ENCODE measurements around the gene IGSF22.

The IGSF22 gene

DNA sequence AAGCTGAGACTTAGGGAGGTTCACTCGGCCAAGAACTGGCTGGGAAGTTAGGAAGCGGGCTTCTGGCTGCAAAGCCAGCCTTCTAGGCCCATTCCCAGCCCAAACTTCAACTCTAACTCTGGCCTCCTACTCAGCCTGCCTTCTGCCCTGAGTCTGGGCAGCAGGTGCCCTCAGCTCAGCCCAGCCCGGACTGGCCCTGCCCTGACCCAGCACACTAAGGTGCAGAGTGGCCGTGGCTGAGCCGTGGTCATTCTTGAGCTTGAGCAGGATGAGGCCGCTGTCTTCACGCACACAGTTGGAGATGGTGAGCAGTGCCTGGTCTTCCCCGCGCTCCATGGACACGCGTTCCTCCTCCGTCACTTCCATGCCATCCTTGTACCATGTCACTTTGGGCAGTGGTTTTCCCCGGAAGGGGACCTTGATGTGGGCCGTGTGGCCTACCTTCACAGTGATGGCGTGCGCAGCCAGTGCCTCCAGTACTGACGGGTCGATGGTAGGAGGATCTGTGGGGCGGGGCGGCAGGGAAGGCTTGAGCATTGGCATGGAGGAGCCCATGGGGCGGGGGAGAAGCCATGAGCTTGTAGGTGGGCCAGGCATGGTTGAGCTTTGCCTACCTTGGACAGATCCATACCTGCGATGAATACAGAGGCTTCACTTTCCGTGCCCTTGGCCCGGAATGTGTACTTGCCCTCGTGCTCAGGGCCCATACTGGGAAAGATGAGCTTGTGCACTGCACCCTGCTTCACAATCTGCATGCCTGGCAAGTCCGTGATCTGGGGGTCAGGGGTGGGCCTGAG, 12.1 kb downstream of the IGSF22 start:
- DNase-seq (ENCODE audit: low read depth): no peak

DNA sequence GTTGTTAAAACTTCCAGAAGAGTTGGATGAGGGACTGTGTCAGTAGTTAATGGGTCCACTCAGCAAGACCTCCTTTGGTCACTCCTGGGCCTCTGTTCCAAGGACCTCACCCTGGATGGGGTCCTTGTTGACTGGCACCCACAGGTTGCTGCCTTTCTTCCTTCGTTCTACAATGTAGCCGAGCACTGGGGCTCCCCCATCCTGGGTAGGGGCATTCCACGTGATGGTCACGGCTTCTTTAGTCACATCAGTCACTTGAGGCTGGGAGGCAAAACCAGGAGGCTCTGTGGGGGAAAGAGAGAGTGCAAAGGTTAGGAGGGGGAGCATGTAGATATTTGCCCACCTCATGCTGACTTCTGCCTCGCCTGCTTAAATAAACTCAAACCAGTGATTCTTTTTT, 15.4 kb downstream of the IGSF22 start:
- no peak for DNase-seq (ENCODE audit: low read depth)

DNA sequence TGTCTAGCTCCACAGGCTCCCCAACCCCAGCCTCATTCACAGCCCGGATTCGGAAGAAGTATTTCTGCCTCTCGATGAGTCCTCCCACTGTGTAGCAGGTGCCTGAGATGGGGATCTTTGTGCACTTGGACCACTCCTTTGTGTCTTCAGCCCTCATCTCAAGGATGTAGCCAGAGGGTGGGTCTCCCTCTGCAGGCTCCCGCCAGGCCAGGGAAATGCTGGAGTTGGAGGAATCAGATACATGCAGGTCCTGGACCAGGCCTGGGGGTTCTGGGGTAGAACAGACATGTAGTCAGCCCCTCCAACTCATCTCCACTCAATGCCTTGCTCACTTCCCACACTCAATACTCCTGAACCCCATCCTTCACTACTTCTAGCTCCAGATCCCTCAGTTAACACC, 16.6 kb downstream of the IGSF22 start:
- DNase-seq (ENCODE audit: low read depth): no peak

DNA sequence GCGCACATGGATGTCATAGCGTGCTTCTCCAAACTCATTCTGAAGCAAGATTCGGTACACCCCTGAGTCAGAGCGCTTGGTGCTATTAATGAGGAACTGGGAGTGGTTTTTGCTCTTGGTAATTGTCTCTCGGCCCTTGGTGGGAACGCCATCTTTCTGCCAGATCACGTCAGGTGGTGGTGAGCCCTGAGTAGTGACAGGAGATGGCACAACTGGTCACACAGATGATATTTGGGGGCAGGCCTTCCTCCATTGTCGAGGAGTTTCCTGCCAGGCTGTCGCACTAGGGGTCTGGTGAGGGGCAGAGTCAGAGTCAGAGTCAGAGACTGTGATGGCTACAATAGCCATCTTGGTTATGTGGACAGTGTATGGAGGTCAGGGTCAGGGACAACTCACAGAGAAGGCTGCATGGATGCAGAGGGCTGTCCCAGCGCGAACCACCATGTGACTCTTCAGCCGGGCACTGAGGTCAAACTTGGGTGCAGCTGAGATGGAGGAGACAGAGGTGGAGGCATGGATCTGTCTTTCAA, 18.1 kb downstream of the IGSF22 start:
- no peak for DNase-seq (ENCODE audit: low read depth)

DNA sequence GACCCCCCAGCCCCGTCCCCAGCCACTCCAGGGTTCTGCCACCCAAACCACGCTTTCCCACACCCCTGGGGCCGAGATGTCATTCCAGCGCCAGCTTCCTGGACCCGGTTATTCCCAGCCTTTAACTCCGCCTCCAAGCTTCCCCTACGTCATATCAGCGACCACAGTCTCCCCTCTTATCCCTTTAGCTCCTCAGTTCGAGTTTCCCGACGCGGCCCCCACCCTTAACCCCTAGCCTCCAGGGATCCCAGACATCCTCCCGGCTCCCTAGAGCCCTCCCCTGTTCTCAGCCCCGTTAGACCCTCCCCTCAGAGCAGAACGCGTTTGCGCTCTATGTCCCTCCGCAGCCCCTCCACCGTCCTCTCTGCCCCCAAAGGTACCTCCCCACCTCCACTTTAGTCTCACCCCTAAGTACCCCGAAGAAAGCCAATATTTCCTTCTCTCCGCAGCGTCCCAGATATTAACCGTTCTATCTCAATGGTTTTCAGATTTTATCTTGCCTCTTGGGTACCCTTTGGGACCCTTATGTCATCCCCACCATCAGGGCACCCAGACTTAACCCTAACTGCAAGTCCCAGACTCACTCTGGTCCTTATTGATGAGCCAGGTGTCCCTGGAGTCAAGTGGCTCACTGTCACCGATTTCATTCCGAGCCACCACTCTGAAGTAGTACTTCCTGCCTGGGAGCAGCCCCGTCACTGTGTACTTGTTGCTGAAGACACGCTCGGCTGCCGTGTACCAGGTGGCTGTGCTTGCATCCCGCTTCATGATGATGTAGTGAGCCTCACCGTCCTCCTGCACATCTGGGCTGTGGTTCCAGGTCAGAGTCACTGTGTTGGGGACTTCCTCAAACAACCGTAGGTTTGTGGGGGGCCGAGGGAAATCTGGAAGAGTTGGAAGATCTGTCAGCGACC, 19.4 kb downstream of the IGSF22 start:
- no peak for DNase-seq (ENCODE audit: low read depth)

DNA sequence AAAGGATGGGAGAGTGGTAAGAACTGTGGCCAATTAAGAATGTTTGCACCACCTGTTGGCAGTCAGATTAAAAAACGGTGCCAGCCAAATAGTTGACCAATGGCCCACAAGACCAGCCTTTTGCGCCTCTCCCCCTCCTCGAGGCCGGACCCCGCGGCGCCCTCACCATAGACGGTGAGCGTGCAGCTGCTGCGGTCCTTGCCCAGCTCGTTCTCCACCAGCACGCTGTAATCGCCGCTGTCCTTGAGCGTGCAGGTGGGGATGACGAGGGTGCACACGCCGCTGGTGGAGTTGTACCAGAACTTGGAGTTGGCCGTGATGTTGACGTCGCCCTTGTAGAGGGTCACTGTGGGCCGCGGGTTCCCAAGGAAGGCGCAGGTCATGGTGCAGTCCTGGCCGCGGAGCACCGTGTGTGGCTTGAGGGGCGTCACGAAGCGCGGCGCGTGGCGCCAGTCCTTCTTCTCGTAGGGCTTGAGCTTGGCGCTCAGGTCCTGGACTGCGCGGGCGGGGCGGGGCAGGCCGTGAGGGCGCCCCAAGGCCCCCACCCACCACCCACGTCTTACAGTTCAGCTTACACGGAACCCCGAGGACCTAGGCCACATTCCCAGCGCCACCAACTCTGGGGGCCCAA, 20.2 kb downstream of the IGSF22 start:
- DNase-seq (ENCODE audit: low read depth): no peak

DNA sequence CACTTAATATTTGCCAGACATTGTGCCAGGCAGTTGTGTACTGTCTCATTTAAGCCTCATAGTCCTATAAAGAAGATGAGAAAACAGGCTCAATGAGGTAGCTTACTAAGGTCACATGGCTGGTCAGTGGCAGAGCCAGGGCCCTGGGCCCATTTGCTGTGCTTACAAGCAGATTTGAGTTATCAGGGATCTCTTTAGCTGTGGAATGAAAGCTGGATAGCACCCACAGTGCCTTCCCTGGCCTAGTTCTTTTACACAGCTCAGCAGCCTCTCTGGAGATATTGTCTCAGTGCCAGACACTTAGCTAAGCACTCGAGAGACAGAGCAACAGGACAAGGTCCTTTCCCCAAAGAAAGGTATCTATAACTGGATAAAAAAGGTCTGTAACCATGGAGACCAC, 21.3 kb downstream of the IGSF22 start:
- no peak for DNase-seq (ENCODE audit: low read depth)

DNA sequence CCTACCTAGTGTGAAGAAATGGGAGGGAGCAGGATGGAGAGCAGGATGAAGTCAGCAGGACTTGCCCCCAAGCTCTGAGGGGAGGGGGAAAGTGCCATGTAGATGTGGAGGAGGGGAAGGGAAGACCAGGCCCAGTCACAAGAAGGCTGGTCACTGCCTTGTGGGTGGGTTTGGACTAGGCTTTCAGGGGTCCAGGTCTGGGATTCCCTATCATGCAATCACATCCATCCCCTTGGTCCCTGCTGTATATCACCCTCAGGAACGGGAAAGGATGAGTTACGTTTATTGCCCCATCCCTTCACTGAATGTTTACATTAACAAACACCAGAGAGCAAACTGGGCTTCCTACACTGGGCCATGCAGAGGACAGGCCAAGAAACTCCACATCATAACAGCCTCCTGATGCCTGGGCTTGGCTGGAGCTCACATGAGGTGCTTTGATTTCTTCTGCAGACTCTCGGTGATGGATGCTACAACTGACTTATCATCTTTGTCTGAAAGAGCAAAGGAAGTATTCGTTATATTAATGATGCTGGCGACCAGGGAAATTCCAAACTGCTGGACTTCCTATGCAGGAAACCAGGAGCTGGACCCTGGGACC, 21.8 kb downstream of the IGSF22 start:
- no peak for DNase-seq (ENCODE audit: low read depth)

DNA sequence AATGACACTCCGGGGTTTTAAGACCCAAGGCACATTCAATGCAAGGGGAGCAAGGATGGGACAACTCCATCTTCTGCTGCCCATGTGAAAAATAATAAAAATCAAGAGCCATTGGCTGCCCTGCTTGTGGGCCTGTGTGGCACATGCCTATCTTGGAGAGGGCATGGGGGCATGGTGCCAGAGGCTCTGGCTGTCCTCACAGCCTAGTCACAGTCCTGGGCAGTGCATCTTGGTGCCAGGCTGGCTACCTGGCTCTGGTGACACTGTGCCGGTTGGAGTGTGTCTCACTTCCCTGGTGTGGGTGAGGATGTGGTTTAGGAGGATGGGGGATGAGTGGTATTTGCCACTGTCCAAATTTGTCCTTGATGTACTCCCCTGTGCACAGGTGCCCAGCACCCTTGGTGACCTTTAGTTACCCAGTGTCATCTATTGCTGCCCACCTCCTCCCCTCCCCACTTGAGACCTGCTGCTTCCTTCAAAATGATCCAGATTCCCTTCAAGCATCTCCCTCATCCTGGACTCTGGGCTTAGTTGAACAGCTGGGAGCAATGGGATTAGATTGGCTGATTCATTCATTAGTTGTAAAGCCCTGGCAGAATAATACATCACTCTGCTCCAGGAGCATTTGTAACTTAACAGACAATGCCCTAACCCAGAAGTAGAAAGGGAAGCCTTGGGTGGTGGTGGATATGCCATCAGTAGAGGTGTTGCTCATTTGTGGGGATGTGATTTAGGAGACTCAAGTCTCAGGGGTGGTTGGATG, 22.8 kb downstream of the IGSF22 start:
- DNase-seq (ENCODE audit: low read depth): no peak

DNA sequence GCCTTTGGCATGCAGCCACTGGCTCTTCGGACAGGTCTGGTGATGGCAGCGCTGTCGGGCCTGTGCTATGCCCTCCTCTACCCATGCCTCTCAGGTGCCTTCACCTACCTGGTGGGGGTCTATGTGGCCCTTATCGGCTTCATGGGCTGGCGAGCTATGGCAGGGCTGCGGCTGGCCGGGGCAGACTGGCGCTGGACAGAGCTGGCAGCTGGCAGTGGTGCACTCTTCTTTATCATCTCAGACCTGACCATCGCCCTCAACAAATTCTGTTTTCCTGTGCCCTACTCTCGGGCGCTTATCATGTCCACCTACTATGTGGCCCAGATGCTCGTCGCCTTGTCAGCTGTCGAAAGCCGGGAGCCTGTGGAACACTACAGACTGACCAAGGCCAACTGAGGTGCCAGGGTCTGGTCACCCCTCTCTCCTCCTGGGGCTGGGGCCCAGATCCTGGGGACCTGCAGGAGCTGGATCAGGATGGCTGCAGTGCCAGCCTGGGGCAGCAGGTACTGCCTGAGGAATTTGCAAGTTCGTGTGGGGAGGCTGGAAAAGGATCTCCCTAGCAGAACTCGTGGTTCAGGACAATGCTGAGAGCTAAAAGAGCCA, 24.3 kb downstream of the IGSF22 start:
- DNase-seq (ENCODE audit: low read depth): no peak

DNA sequence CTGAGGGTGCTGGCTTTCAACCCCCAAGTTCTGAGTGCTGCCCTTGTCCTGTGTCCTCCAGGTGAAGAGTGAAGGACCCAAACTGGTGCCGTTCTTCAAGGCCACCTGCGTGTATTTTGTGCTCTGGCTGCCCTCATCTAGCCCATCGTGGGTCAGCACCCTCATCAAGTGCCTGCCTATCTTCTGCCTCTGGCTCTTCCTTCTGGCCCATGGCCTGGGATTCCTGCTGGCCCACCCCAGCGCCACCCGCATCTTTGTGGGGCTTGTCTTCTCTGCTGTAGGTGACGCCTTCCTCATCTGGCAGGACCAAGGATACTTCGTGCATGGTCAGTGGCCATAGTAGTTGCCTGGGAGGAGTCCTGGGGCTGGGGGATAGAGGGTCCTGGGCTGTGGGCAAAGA, 25.1 kb downstream of the IGSF22 start:
- DNase-seq (ENCODE audit: low read depth): no peak

DNA sequence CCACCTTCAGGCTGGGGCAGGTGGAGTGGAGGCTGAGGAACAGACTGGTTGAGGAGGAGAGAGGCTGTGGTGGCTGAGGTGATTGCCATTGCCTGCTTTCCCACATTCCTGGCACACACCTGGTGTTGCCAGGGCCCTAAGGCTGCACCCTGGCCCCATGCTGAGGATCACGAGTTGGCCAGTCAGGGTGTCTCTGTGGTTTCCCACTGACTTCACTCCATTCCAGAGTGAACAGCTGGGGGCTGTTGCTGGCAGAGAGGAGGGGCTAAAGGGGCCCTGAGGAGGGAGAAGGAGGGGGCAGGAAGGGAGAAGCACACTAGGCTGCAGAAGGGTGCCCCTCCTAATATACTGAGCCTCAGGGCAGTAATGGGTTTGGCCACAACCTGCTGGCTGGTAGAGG, 25.6 kb downstream of the IGSF22 start:
- no peak for DNase-seq (ENCODE audit: low read depth)

DNA sequence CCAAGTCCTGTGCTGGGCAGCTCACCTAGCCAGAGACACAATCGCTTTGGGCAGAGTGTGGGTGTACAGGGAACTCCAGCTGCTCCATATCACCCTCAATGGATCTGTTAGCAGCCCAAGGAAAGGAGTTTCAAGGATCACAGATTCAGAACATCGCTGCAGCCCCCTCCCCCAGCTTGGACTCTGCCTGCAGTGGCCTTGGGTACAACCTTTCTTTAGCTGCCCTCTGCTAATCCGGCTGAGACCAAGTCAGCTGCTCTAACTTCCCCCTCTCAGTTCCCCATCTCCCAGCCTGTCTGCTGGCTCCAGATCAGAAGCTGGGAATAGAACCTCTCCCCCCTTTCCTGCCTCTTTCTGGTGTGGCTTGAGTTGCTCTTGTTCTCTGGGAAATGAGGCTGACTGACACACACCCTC, 26.1 kb downstream of the IGSF22 start:
- DNase-seq (ENCODE audit: low read depth): no peak

DNA sequence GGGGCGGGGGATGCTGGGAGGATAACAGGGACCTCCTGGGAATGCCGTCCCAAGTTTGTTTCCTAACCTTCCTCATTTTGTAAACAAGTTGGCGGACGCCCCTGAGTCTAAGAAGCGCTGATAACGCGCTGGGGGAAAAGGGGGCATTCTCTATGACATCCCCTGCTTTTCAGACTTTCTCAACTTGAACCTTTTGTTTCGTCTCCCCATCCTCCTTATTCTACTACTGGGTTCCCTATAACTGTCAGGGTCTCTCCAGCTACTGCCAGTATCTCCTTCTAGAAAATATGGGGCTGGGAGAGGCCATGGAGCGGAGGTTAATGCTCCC, 26.8 kb downstream of the IGSF22 start:
- no peak for DNase-seq (ENCODE audit: low read depth)

DNA sequence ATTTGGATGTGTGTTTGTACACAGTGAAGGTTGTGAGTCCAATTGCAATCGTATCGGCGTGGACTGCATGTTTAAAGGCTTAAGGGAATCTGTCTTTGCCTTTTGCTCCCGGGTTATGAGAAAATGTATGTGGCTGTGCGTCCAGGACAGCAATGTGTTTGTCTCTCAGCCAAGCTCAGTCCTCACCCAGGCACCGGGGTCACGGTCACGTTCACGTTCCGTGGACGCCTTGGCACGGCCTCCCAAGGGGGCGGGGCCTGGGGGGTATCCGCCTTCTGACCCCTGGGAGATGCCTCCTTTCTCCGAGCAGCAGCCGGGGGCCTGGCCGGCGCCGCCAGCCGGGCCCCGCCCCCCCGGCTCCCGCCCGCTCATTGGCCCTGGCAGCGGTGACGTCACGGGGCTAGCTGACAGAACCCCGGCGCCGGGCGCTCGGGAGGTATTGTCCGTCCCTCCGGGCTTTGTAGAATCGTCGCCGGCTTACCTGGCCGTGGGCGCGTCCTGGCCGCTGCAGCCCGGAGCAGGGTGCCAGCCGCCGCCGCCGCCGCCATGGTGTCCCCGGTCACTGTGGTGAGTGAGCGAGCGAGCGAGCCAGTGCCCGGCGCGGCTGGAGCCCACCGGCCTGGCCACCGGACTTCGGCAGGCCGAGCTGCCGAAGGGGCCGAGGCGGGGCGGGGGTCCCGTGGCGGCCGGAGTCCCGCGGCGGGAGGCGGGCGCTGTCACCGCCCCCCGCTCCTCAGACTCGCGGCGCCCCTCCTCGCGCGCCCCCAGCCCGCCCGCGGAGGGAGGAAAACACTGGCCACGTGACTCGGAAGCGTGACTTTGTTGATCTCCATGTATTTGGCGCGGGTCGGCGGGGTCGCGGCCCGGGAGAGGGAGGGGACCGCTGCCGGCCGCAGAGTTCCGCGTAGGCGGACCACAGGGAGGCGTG, 27.4 kb downstream of the IGSF22 start, which contains the start of gene TMEM86A:
TMEM86A (plus strand) TSS at position 439 of the 928 bp plus-strand sequence; CDS start at position 547, 108 bp downstream.
- DNase-seq (ENCODE audit: low read depth): peak; percentile 73

DNA sequence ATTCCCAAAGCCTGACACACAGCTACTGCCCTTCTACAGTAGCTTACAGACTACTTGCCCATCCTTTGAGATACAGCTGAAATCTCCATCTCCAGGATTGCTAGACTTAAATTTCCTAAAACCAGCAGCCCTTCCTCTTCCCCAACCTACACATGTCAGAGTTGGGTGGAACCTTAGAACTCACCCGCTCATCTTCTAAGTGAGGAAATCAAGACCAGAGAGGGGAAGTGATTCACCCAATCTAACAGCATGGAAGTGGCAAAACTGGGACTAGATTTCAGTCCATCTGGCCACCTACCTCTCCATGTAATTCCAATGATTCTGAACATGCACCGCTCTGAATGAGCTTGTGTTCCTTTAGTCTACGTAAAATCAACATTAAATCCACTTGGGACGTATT, 28.4 kb downstream of the IGSF22 start:
- no peak for DNase-seq (ENCODE audit: low read depth)

DNA sequence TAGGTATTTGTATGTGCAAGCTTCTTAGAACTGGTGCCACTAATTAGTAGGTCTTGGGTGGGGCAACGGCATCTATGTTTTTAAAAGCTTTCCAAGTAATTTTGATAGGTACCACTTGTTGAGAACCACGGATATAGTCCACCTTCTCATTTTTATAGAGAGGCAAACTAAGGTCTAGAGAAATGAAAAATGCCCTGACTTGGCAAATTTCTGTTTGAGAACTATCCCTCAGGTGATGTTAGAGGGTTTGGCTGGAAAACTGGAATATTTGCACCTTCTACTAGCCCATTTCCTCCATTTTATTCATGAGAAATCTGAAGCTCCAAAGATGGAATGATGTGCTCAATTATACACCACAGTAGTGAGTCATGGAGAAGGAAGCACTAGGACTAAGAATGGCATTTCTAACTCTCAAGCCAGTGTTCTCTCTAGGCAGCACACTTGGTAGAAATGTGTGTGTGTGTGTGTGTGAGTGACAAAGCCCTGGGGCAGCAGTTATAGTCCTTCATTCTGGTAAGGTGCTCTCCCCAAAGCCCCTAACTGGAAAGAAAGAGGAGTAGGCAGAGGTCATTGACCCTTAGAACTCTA, 29.3 kb downstream of the IGSF22 start:
- DNase-seq (ENCODE audit: low read depth): no peak

DNA sequence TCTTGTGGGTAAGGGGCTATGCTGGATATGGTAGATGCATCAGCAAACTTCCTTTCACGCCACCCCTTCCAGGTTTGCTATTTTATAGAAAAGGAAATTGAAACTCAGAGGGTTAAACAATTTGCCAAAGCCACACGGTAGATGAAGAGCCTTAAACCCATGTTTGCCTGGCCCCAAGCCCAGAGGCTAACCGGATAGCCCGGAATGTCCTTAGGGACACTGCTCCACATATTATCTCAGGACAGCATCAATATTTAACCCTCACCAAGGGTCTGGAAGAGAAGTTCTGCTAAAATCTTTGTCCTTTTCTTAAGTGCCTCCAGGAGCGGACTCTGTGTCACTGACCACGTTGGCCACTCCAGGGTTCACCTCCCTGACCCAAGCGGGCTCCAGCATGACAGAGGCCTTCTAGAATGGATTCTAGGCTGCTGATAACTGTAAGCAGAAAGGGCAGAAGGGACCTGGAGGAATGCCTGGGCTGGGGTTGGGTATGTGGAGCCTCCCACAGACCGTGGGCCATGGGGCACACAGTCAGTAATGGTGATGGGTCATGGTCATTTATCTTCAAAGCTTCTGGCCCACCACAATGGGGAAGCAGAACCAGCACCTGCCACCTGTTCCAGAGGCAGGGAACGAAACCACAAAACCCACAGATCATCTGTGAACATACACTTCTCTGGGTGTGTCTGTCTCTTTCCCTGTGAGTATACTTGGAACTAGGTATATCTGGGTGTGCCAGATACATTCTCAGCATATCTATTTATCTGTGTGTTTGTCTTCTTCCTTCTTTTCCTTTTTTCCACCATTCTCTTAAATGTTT, 32.8 kb downstream of the IGSF22 start:
- DNase-seq (ENCODE audit: low read depth): no peak

Data from stimulated activated CD8-positive, alpha-beta memory T cell treated with anti-CD3 and anti-CD28 coated beads, Interleukin-7, amount 100 ng/mL, for 24 hours (primary cell).